GM19240 (cell line): ENCODE data around the gene IARS1.

Experiments
- DNase-seq: peaks from one replicate; pipeline ENCODE4 v3.0.0; 2011; ENCODE audit warnings: low spot score; ENCODE audit not compliant: insufficient read length

The IARS1 gene

DNA sequence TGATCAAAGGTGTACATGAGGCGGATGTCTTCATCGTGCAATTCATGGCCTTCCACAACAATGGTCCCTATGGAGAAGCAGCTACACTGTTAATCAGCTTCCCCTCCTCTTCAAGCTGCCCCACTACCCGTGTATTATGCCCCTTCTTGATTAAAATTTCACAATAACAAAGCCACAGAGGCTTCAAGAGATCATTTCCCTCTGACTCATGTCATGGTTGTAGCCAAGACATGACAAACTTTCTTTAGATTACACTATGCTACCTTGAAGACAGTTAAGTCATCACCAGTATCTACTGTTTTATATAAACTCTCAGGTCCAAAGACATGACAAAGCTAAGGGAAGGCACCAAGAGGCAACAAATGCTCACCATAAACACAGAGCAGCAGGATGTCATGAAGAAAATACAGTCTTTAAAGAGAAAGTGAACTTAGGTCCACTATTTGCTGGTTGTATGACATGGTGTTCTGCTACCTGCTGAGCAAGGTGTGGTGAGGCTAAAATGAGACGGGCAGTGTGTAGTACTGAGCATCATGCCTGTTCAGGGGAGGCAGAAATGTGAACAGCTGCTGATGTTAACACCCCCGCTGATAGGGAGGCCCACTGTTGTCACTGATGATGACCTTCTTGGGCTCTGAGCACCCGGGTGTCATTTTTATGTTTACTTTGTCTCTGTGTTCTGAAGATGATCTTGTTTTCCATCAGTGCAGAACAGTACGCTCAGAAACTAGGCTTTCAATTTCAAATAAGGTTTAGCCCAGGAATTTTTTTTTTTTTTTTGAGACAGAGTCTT is 48.3 kb downstream of the IARS1 start:
- no peak for DNase-seq
